RPMI8226 (cell line): ENCODE data around the gene GLRX3.
"Not testable (repeated sequence)": the region's sequence is repeated elsewhere in the genome, so short reads cannot be mapped to it uniquely, and the experiment has no call there.

ENCODE experiments used
- DNase-seq: peaks from one replicate; pipeline ENCODE4 v3.0.0-alpha.2; 2015

Gene GLRX3

DNA sequence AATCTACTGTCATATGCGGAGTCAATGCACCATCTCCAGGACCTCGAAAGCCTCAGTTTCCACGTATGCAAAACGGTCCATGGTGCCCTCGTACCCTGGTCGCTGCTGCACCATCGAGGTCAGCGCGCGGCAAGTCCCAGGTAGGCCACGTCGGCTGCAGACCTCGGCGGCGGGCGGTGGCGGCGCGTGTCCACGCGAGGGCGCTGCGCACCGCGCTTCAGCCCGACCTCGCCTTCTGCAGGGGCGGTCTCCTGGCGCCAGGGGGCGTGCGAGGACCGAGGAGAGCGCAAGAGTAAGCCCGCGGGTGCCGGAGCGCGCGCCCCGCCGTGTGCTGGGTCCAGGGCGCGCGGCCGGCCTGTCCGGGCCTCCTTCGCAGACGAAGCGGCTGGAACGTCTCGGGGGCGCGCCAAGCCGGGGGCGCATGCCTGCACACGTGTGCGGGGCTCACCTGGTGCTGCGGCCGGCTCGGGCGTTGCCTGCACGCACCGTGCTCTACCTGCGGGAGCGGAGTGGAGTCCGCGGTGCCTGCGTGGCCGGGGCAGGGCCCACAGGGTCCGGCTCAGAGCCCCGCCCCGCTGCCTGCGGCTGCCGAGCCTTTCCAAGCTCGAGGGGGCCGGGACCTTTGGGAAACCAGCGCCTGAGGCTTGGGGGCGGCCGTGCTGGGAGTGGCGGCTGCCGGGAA is 54.0 kb downstream of the GLRX3 start:
- peak; percentile 65 for DNase-seq

DNA sequence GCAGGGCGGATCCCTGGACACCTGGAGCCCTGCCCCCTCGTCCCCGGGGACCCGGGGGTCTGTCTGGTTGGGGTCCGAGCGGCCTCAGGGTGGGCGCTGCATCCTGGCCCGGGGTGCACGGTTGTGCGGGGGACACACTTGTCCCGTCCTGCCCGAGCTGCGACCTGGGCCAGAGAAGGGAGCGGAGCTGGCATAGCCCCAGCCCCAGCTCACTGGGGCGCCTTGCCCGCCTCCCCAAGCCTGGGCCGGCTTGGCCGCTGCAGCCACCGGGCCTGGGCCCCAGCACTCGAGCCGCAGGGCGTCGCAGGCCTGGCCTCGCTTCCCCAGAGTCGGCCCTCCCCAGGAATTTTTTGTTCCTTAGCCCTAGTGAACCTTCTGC is 54.5 kb downstream of the GLRX3 start:
- no peak for DNase-seq

DNA sequence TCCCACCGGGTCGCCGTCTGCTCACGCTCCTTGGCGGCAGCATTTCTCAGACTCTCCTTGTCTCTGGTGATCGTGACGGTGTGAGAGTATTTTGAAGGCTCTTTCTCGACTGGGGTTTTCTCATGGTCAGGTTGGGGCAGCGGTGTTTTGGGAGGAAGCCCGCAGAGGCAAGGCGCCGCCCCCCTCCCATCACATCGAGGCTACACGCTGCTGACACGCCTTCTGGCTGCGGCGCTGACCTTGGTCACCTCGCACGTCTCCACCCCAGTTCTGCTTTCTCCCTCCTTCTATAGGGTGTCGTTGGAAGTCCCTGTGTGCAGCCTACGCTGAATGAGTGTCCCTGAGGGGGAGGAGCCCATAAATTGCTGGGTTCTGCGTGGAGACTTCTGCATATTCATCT is 55.2 kb downstream of the GLRX3 start:
- DNase-seq, result no peak

DNA sequence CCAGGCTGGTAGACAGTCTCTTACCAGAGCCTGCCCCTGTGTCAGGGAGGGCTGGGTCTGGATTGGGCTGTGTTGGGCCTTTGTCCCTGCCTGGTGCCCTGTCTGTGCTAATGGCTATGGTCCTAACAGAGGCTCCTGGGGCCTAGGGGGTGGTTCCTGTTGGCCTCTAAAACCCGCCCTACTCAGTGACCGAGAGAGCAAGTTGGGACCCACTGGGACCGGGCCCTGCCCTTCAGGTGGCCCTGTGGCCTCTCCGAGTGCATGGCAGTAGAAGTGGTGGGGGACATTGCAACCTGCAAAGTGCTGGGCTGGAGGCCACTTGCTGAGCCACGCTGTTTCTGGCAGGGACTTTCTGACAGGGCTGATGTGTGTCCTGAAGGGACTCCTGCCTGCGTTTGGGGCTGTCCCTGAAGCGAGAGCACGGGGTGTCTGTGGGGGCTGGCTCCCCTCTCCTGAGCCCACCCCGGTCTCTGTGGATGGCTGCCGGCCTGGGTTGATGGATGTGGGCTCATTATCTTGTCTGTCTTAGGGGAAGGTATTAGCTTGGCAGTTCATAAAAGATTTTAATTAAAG is 56.2 kb downstream of the GLRX3 start:
- no peak for DNase-seq

DNA sequence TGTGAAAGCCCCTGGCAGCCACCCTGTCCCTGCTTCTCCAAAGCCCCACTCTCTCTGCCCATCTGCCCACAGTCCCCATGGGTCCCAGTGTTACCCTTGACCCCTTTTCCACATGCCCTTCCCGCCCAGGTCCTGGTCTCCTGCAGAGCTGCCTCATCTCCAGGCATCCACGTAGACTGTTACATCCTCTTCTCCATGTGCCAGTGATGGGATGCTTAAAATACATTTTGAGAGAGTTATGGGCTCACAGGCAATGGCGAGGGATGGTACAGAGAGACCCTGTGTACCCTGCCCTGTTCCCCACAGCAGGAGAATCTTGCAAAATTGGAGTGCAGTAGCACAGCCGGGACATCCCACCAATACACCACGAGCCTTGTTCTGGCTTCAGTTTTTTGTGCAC is 56.8 kb downstream of the GLRX3 start:
- no peak for DNase-seq

DNA sequence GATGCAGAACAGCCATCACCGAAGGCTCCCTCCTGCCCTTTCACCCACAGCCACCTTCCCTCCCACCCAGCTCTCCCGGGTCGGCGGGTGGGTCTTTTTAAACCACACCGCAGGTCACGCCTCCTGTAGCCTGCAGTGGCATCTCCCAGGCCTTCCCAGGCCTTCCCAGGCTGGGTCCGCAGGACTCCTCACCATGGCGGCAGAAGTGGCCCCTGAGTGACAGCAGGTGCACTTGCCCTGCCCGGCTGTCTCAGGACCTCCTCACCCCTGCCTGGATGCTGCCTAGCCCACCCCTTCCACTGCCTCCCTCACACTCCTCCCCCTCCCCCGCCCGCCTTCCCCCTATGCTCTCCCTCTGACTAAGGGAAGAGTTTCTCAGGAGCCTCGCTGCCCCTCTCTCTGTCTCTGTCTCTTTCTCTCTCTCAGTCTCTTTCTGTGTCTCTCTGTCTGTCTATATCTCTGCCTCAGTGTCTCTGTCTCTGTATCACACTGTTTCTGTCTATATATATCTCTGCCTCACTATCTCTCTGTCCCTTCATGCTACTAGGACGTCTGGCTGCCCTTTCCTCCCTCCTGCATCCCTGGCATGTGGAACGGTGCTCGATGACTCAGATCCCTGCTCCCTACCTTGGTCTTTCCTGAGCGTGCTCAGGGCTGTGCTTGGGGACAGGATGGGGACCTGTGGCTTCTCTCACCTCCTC is 57.5 kb downstream of the GLRX3 start:
- DNase-seq, result no peak

DNA sequence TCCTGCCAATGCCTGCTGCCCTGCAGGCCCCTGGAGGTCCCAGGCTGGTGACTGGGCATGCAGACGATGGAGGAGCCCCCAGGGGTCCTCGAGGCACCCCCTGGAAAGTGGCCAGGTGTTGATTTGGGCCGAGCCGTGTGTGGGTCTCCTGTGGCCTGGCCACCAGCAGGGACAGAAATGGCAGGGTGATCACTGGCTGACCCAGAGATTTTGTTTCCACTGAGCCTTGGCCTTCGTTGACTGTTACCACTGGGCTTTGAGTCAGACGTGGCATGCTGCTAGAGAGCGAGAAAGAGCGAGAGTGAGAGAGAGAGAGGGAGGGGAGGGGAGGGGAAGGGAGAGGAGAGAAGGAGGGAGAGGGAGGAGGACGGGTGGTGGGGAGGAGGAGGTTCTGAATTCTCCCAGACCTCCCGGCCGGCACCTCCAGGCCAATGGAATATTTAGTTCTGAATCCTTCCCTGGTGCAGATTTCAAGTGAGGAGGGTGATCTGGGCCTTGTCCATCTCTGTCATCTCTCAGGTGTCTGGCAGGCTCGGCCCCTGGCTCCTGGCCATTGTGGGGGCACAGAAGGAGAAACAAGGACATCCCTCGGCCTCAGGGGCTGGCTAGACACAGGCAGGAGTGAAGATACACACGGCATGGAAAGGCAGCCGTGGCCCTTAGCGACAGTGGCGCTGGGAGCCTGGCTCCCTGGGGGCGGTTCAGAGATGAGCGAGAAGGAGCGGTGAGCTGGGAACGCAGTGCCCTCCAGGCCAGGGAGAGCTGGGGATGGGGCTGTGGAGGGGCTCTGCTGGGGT is 58.2 kb downstream of the GLRX3 start:
- DNase-seq, result no peak

DNA sequence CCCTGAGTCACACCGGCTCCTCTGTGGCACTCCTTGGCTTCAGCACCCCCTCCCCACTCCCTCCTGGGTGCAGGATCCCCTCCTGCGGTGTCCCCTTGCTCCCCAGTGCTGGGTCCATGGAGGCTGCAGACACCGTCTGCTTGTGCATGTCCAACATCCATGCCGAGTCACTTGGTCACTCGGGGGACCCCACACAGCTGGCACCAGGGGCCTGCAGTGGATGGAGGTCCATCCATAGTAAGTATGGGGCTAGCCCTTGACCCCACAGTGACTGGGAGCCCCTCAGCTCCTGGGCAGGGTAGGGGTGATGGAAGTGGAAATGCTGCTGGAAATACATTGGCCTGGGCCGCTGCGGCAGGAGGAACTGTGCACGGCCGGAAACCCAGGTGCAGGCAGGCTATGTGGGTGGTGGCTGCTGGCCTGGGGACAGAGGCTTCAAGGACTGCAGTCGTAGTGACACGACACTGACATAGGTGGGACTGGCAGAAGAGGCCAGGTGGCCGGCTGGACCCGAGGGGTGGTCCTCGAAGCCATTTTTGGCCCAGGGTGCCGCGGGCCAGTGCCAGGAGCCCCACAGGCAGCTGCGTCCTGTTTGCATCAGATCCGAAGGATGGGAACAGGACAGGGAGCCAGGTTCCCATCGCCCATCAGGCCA is 58.9 kb downstream of the GLRX3 start:
- no peak for DNase-seq

DNA sequence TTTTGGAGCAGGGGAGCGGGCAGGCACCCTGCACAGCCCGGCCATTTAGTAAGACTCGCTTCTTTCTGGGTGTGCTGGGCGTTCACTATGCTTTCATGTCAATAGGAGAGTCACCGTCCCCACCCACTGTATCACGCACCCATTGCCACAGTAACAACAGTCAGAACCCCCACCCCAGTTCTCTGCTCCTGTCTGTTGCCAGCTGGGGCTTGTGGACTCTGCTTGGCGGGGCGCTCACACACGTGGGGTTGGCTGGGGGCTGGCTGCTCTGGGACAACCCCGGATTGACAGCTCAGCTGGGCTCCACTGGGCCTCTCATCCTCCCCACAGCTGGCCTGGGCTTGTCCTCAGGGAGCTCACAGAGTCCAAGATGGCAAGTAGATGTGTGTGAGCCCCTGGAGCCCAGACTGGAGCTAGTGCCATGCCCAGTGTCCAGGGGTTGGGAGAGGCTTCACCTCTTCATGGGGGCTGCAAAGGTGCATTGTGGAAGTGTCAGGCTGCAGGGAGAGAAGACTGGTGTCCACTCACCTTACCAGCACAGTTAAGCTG is 59.6 kb downstream of the GLRX3 start:
- no peak for DNase-seq

DNA sequence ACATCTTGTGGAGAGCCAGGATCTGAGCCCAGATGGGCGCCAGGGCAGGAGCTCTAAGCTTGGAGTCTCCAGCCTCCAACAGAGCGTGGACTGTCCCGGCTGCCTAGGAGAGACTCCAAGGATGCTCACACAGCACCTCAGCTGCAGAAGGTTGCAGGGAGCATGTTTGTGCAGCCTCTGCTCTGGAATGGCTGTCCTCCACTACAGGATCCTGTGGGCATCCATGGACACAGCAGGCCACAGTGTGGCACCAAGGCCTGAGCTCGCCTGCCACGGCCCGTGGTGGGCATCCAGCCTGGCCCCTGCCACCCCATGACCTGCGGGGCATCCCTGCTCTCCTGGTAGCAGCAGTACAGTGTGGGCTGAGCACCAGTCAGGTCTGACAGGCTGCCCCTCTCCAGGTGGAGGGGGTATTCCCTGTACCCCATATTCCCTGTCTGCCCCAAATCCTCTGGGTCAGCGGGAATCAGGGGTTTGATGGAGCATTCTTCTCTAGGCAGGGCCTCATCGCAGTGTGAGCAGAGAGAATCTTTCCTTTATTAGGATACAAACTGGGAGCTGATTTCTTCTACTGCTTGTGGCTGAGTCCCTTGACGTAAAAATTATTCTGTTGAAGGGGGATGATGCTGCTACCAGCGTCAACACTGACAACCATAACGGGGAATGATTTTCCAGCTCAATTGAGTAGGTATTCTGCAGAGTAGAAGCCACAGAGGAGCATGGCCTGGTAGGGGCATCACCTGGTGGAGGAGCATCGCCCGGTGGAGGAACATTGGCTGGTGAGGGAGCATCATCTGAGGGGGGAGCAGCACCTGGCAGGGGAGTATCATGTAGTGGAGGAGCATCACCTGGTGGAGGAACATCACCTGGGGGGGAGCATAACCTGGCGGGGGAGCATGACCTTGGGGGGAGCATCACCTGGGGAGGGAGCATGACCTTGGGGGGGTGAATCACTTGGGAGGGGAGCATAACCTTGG is 60.6 kb downstream of the GLRX3 start:
- no peak for DNase-seq

DNA sequence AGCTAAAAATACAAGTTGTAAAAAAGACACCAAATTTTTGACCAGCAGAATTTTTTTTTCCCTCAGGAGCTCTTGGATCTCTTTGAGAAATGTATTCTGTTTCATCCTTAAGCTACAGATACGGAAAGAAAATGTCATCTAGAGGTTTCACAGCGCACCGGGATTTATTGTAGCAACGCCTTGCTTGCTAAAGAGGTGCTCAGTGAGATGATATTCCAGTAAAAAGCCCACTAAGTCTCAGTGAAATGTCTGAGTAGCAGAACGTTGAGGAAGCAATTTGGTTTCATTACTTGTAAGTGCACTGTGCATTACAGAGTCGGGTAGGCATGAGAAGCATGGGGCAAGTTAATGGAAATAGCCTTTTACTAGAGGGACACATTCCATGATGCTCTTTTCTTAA is 62.5 kb downstream of the GLRX3 start:
- DNase-seq, result no peak

DNA sequence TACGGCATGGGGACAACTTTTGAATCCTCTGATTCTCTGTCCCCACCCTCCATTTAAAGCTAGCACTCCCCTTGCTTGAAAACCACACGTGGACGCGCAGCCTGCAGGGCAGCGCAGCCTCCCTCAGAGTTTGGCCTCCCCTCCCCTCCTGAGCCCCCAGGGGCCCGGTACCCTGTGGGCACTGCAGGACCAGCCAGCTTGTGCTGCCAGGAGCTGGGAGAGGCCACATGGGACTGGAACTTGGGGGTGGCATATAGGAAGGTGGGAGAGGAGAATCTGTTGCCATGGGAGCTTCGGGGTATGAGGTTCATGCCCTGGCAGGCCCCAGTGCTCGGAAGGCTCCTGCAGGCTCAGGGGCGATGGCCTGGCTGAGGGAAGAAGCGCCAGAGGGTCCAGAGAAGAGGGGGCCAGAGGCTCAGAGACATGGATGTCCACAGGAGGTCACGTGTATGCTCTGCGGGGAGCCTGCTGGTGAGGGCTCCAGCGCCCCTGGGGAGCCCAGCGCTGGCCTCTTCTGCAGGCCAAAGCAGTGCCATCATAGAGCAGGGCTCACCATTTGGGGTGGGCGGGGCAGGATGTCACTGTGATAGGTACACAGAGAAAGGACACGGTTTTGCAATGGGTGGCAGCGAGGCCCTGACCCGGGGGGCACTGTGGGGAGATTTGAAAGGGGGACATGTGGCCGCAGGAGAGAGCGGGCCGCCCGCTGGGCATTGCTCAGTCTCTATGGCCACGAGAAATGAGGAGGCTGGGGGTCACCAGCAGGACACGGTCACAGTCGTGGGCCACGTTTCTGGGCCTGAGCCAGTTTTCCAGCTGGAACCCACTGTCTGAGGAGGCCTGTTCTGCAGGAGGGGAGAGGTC is 64.2 kb downstream of the GLRX3 start:
- DNase-seq, result no peak

DNA sequence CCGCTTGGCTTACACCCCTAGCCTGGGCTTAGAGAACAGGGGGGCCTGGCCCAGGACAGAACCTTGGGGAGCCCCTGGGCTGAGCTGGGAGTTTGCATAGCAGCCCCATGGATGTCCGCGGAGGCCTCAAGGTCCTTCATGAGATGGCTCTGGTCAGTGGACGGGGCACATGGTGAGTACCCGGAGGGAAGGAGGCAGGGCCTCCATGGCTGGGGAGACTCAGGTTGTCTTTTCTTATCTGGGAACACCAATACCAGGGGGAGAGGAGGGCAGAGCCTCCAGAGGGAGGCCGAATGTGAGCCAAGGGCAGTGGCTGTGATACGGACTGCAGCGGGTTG is 64.8 kb downstream of the GLRX3 start:
- DNase-seq, result no peak

DNA sequence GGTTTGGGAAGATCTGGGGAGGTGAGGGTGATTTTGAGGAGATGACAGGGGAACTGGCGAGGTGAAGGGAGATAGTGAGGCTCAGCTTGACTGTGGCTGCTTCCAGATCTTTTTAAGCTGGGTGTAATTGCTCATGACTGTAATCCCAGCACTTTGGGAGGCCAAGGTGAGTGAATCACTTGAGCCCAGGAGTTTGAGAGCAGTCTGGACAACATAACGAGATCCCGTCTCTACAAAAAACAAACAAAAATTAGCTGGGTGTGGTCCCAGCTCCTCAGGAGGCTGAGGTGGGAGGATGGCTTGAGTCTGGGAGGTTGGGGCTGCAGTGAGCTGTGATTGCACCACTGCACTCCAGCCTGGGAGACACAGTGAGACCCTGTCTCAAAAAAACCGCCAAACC is 66.0 kb downstream of the GLRX3 start:
- not testable (repeated sequence) for DNase-seq

DNA sequence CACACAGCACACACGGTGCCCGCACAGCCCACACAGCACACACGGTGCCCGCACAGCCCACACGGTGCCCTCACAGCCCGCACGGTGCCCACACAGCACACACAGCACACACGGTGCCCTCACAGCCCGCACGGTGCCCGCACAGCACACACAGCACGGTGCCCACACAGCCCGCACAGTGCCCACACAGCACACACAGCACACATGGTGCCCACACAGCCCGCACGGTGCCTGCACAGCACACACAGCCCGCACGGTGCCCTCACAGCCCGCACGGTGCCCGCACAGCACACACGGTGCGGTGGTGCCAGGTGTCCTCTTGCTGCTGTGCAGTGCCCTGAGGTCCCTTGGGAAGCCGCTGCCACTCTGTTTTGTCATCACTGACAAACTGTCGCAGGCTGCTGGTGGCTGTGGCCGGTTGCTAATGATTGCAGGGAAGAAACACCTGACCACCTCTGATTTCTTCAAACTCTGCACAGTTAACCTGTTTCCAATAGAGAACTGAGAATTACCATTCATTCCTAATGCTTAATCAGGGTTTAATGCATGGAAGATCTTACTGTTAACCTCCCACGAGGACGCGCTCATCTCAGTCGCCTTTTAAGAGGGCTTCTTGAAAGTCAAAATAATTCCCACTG is 66.9 kb downstream of the GLRX3 start:
- no peak for DNase-seq

DNA sequence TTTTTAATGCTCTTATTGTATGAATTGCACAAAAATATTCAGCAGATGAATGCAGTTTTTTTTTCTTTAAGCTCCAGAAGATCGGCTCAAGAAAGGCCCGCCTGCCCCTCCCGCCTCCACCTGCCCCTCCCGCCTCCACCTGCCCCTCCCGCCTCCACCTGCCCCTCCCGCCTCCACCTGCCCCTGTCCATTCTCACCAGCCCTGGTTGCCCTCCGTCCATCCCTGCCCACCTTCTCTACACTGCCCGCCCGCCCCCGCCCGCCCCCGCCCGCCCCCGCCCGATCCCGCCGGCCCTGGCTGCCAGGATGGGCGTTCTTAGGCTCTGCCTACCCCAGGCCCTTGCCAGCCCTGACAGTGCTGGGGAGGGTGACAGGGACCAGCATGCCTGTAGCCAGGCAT is 67.4 kb downstream of the GLRX3 start:
- DNase-seq, result no peak

DNA sequence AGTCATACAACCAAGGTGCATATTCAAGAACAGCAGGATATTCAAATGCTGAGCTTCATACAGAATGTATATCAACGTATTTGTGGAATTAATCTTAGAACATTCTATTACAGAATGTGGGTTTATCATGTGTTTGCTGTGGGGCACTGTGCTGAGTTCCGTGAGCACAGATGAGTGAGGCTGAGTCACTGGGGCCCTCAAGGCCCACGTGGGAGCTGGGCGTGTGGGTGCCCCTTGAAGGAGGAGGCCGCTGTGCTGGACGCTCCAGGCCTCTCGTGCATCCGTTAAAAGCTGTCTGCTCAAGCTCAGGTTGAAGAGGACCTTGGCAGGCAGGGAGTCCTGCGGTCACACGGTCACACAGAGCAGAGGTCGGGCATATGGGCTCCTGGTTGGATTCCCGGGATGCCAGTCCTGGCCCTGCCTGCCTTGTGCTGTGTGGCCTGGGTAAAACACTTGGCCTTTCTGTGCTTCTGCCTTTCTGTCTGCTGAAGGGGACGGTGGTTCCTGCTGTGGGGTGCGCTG is 70.1 kb downstream of the GLRX3 start:
- DNase-seq, result no peak

DNA sequence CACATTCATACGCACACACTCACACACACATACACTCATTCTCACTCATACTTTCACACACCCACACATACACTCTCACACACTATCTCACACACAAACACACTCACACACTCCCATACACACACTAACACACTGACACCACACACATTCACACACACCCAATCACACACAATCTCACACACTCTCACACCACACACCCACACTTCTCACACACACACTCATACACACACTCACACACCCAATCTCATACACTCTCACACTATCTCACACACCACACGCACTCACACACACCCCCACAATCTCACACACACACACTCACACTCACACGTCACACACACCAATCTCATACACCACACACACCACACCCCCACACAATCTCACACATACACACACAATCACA is 71.0 kb downstream of the GLRX3 start:
- DNase-seq, result no peak

DNA sequence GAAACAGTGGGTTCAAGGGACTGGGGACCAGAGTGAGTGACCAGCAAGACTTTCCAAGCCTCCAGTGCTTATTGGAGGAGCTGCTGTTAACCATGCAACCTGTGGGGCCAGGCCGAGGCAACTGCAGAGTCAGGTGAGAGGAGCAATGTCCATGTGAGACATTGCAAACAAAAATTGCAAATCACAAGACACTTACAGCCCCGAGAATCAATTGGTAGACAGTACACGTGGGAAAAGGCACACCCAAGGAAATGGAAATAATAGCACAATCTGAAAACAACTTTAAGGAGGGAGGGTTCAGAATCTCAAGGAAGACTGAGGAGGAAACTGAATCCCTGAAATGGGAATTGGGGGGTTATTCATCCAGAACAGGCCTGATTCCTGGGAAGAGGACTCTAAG is 72.6 kb downstream of the GLRX3 start:
- DNase-seq, result no peak

DNA sequence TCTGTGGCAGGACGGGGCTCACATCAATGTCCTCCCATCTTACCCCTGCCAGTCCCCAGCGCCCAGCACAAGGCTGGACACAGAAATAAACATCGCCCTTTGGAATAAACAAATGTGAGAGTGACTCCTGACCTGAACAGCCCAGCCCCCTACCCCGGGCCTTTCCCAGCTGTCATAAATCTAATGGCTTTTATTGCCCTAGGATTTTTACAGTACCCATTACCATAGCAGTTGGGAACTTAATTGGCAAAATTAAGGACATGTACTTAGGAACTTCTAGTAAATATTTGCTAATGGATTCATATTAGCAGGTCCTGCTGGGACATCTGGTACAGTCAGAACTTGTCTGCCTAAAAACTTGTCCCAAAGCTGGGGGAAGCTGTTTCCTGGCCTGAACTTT is 76.6 kb downstream of the GLRX3 start:
- DNase-seq, result no peak
